Keratinocyte (primary cell): Measurements from ENCODE around the gene NEK10. TPM values are rescaled to one million over a fixed set of nuclear protein-coding genes. Genes with fewer than 3 reads are reported as not detected.

Experiments
- DNase-seq: peaks from one replicate; pipeline ENCODE4 v3.0.0-alpha.2; 2011; ENCODE audit warnings: low read depth, missing footprints, low spot score
- FAIRE-seq: peaks from 2 replicates; lab custom pipeline; 2011; peaks lifted over from hg19 to GRCh38; lab: Jason Lieb, UNC
- H2AFZ ChIP-seq: 2 replicates; pipeline ENCODE4 v1.6.0; 2012; ENCODE audit warnings: low read length, control low read depth, inconsistent platforms; ENCODE audit not compliant: control insufficient read depth
- H3K27ac ChIP-seq: 2 replicates; pipeline ENCODE4 v1.5.1; 2011; ENCODE audit warnings: low read length; ENCODE audit not compliant: control insufficient read depth, insufficient read depth
- H3K27me3 ChIP-seq: 3 replicates; pipeline ENCODE4 v1.6.0; 2011; ENCODE audit warnings: low read length; ENCODE audit not compliant: control insufficient read depth, insufficient read depth; ENCODE audit errors: extremely low read depth
- H3K36me3 ChIP-seq, 2 experiments: 2 replicates in 1 of 2; 3 replicates in 1 of 2; pipeline ENCODE4 v1.5.1; 2011; ENCODE audit warnings: low read length in 2 of 2, mild to moderate bottlenecking in 1 of 2; ENCODE audit not compliant: control insufficient read depth in 2 of 2, insufficient read depth in 2 of 2; ENCODE audit errors: extremely low read depth in 1 of 2
- H3K4me1 ChIP-seq: 3 replicates; pipeline ENCODE4 v1.5.1; 2011; ENCODE audit warnings: low read length; ENCODE audit not compliant: control insufficient read depth, insufficient read depth; ENCODE audit errors: extremely low read depth
- H3K4me2 ChIP-seq: 3 replicates; pipeline ENCODE4 v1.6.0; 2011; ENCODE audit warnings: low read depth, low read length; ENCODE audit not compliant: control insufficient read depth, insufficient read depth; ENCODE audit errors: extremely low read depth
- H3K4me3 ChIP-seq, 3 experiments: fragments of 200-600 bp in 1 of 3; sonication (generic) in 1 of 3; 2 replicates in 2 of 3; 3 replicates in 1 of 3; pipeline ENCODE4 v1.5.1; 2011 to 2016; ENCODE audit warnings: low read length in 3 of 3, mild to moderate bottlenecking in 3 of 3, control low read depth in 2 of 3, inconsistent platforms in 1 of 3, low read depth in 1 of 3, mixed read lengths in 1 of 3, mixed run types in 1 of 3, moderate library complexity in 1 of 3; ENCODE audit not compliant: control insufficient read depth in 2 of 3, insufficient read depth in 2 of 3; ENCODE audit errors: extremely low read depth in 1 of 3
- H3K79me2 ChIP-seq: 2 replicates; pipeline ENCODE4 v1.6.0; 2012; ENCODE audit warnings: low read length; ENCODE audit not compliant: control insufficient read depth, insufficient read depth
- H3K9ac ChIP-seq: 3 replicates; pipeline ENCODE4 v1.6.0; 2011; ENCODE audit warnings: low read length; ENCODE audit not compliant: control insufficient read depth, insufficient read depth; ENCODE audit errors: extremely low read depth
- H3K9me1 ChIP-seq: 3 replicates; pipeline ENCODE4 v1.6.0; 2011; ENCODE audit warnings: low read length; ENCODE audit not compliant: control insufficient read depth, insufficient read depth; ENCODE audit errors: extremely low read depth
- H3K9me3 ChIP-seq: 2 replicates; pipeline ENCODE4 v1.5.1; 2012; ENCODE audit warnings: low read depth, low read length; ENCODE audit not compliant: control insufficient read depth
- H4K20me1 ChIP-seq: 3 replicates; pipeline ENCODE4 v1.6.0; 2011; ENCODE audit warnings: low read length; ENCODE audit not compliant: control insufficient read depth, insufficient read depth; ENCODE audit errors: extremely low read depth
- EZH2 ChIP-seq: IDR thresholded peaks from one replicate; pipeline ENCODE4 v1.6.1; 2012; ENCODE audit warnings: inconsistent platforms, mild to moderate bottlenecking, low read length, moderate library complexity
- dilution Hi-C: fragments of 300-500 bp; cut with MboI; formaldehyde crosslinking; loops from one replicate; pipeline ENCODE4 v1.7.0; 2020; ENCODE audit warnings: low sequenced_read_pairs; ENCODE audit not compliant: extremely low pct_ligation_motif_present
- polyA plus RNA-seq, 5 experiments: library from polyadenylated mRNA; depleted of rRNA in 3 of 5; stranded (reverse) in 3 of 5; stranded (forward) in 1 of 5; unstranded in 1 of 5; fragments of >200 nt; gene quantifications; 1 replicate in 1 of 5; 2 replicates in 3 of 5; 3 replicates in 1 of 5; pipeline versions ENCODE4 v1.2.1 to v1.2.3, GENCODE V29; 2011 to 2012; ENCODE audit warnings: missing spikeins in 2 of 5, low read depth in 1 of 5, low replicate concordance in 1 of 5
- TF ChIP-seq, protein P1 (sequence below), 3 experiments: IDR thresholded peaks in 1 of 3; conservative IDR thresholded peaks in 1 of 3; optimal IDR thresholded peaks in 1 of 3; 2 replicates in 2 of 3; 3 replicates in 1 of 3; pipeline versions ENCODE3 to v1.5.1; 2011; ENCODE audit warnings: low read length in 3 of 3, mild to moderate bottlenecking in 3 of 3, moderate library complexity in 2 of 3, control low read depth in 1 of 3, inconsistent platforms in 1 of 3; ENCODE audit not compliant: insufficient read depth in 2 of 3; ENCODE audit errors: extremely low read depth in 1 of 3

The NEK10 gene
- polyA plus RNA-seq, 1 donor (not counting 4 experiments of a cell fraction or from before 2014, with no cell fraction given): 0.98 TPM

DNA sequence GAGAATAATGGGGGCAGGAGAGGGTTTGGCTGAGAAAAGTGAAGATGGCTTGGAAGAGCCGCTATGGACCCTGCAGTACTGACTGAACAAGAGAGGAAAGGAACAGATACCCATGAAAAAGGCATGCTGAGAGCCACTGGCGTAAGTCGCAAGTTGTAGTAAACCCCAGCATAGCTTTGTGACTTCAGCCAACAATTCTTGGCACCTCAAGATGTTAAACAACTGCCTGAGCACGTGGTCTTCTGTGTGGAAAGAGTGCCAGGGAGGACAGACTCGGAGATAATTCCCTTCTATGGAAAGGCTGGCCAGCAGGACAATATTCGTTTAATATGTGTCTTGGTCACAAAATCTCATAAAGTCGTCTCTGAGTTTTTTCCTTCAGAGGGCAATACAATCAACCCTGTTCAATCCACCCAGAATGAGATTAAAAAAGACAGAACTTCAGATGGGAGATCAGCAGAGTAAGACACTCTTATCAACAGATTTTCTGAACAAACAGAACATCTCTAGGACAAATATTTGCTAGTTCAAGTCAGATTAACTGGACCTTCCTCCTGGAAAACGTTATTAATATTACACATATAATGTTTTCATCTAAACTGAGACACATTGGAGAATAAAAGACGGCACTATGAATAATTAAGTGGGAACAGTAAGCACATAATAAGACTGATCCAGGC lies 49.2 kb downstream of the NEK10 start:
- Histone ChIP-seq H3K9ac (no peak overlapping the region), H3K27ac (no peak overlapping the region), H3K27me3 (no peaks in the 10 kb centered on the region), H3K36me3 (no peaks in the 10 kb centered on the region), H3K79me2 (no peaks in the 10 kb centered on the region), H3K4me2 (no peak overlapping the region), H3K4me1 (no peaks in the 10 kb centered on the region), H3K4me3 (no peak overlapping the region), H3K9me1 (no peaks in the 10 kb centered on the region), H3K9me3 (no peaks in the 10 kb centered on the region), H4K20me1 (no peaks in the 10 kb centered on the region), H2AFZ (no peak overlapping the region)
- TF ChIP-seq EZH2: no peak
- TF ChIP-seq, protein P1, sequence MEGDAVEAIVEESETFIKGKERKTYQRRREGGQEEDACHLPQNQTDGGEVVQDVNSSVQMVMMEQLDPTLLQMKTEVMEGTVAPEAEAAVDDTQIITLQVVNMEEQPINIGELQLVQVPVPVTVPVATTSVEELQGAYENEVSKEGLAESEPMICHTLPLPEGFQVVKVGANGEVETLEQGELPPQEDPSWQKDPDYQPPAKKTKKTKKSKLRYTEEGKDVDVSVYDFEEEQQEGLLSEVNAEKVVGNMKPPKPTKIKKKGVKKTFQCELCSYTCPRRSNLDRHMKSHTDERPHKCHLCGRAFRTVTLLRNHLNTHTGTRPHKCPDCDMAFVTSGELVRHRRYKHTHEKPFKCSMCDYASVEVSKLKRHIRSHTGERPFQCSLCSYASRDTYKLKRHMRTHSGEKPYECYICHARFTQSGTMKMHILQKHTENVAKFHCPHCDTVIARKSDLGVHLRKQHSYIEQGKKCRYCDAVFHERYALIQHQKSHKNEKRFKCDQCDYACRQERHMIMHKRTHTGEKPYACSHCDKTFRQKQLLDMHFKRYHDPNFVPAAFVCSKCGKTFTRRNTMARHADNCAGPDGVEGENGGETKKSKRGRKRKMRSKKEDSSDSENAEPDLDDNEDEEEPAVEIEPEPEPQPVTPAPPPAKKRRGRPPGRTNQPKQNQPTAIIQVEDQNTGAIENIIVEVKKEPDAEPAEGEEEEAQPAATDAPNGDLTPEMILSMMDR (optimal IDR thresholded peaks at IDR 0.05 in 1 of 3, IDR thresholded peaks at IDR 0.05 in 1 of 3, conservative IDR thresholded peaks at IDR 0.05 in 1 of 3; ENCODE audit: extremely low read depth in 1 of 3, insufficient read depth in 2 of 3, low read length in 3 of 3): no peak
- dilution Hi-C loops: no loop called here
- no peak for FAIRE-seq
- no peak for DNase-seq

DNA sequence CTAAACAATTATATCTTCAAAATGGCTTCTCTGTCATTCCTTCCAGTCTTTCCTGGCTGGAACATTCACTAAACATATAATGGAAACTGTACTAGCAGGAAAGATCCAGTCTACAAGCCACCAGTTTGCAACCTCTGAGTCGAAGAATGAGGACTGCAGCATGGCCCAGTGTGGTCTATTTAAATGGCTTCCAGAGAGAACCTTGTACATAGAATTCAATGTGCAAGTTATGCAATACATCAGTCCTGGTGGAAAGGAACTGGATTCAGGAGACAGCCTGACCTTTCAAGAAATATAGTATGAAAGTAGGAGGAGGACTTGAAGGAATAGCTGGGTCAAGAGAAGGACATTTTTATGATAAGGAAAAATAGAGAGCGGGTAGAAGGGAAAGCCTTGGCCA lies 49.9 kb downstream of the NEK10 start:
- Histone ChIP-seq H2AFZ (no peak overlapping the region), H3K79me2 (no peaks in the 10 kb centered on the region), H3K9me1 (no peaks in the 10 kb centered on the region), H3K4me3 (no peak overlapping the region), H3K36me3 (no peaks in the 10 kb centered on the region), H3K27me3 (no peaks in the 10 kb centered on the region), H4K20me1 (no peaks in the 10 kb centered on the region), H3K27ac (no peak overlapping the region), H3K9me3 (no peaks in the 10 kb centered on the region), H3K9ac (no peak overlapping the region), H3K4me1 (no peaks in the 10 kb centered on the region), H3K4me2 (no peak overlapping the region)
- TF ChIP-seq, protein P1 (optimal IDR thresholded peaks at IDR 0.05 in 1 of 3, IDR thresholded peaks at IDR 0.05 in 1 of 3, conservative IDR thresholded peaks at IDR 0.05 in 1 of 3; ENCODE audit: extremely low read depth in 1 of 3, insufficient read depth in 2 of 3, low read length in 3 of 3): no peak
- no peak for TF ChIP-seq EZH2
- DNase-seq (no peak), FAIRE-seq (no peak)
- dilution Hi-C loops: no loop called here
